CD4-positive, alpha-beta T cell treated with Interleukin-2 at 100 ng/mL for 4 hours (primary cell): ENCODE results near the gene TIMM13.
"Not testable (repeated sequence)": the region's sequence is repeated elsewhere in the genome, so short reads cannot be mapped to it uniquely, and the experiment has no call there.

Experiments
- DNase-seq: peaks from one replicate; pipeline ENCODE4 v3.0.0-alpha.2; 2020; ENCODE audit warnings: low spot score

TIMM13 gene

DNA sequence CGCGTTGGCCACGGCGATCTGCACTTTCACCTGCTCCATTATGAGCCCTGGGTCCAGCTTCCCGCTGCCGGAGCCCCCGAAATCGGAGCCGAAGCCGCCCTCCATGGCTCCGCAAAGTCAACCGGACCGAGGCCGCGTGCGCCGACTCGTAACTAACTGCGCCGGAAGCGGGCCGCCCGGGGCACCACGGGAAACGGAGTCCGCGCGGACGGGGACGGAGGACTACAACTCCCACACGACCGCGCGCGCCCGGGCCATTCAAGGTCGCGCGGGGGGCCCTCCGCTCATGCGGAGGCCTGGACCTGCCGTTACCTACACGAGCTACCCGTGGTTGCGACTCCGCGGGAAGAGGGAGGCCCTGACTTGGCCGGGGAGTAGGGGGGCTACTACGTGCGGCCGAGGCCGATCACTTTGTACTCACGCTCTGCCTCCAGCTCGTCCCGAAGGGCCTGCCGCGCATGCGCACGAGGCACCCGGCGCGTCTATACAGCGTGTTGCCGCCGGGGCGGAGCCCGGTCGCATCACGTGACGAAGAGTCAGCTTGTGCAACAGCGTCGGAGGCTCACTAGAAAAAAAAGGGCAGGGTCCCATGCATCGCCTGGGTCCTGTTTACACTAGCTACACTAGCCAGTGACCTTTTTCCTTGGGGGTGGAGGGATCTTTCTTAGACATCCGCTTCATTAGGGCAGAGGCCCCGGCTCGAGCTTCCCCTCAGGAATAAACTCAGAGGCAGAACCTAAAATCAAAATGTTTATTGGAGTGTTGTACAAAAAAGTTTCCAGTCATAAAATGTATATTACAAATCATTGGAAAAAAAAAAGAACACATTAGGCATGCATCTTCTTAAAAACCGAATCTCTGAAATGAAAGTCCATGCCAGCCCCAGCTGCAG, at the start of gene TIMM13:
TSS of gene TIMM13 (minus strand) at position 158 of the 892 bp plus-strand sequence. CDS start at position 105, 53 bp downstream.
- peak; percentile 95 for DNase-seq

DNA sequence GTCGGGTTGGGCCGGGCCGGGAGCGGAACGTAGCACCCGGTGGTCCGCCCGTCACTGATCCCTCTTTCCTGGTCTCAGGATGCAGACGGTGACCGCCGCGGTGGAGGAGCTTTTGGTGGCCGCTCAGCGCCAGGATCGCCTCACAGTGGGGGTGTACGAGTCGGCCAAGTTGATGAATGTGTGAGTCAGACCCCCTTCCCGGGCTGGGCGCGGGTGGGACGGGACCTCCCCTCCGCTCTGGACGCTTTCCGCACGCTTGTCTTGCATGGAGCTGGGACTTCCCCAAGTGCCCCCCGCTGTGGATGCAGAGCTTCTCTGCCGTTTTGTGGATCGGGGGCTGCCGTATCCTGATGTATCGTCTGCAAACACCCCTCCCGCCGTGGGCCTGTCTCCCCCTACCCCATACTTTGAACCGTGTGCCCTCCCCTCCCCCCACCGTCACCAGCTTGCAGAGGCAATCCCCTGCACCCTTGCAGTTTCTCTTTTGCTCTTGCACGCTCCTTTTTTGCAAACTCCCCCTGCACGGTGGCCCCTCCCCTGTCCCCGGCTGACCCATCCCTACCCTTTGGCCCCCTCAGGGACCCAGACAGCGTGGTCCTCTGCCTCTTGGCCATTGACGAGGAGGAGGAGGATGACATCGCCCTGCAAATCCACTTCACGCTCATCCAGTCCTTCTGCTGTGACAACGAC, 49.2 kb upstream of the TIMM13 start:
- DNase-seq = peak; percentile 62

DNA sequence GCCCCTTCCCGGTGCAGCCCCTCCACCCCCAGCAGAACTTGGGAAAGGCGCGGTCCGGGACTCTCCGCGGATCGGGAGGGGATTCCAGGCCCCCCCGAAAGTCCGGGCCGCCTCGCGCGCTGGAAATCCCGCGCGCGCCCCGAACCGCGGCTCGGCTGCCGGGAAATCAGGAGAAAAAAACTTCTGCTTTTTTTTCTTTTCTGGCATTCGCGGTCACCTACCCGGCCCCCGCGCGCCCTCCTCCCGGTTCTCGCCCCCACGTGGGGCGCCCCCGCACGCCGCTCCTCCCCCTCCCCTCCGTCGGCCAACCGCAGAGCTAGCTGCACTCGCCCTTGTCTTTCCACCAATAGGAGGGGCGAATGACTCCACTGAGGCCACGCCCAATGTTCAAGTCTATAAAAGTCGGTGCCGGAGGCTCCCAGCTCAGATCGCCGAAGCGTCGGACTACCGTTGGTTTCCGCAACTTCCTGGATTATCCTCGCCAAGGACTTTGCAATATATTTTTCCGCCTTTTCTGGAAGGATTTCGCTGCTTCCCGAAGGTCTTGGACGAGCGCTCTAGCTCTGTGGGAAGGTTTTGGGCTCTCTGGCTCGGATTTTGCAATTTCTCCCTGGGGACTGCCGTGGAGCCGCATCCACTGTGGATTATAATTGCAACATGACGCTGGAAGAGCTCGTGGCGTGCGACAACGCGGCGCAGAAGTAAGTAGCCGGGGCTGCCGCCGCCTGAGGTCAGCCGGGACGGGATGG, 48.5 kb upstream of the TIMM13 start, which contains the start of gene GADD45B:
TSS of gene GADD45B (plus strand) at position 426 of the 749 bp plus-strand sequence. CDS start at position 658, 232 bp downstream.
- DNase-seq = peak; percentile 98

DNA sequence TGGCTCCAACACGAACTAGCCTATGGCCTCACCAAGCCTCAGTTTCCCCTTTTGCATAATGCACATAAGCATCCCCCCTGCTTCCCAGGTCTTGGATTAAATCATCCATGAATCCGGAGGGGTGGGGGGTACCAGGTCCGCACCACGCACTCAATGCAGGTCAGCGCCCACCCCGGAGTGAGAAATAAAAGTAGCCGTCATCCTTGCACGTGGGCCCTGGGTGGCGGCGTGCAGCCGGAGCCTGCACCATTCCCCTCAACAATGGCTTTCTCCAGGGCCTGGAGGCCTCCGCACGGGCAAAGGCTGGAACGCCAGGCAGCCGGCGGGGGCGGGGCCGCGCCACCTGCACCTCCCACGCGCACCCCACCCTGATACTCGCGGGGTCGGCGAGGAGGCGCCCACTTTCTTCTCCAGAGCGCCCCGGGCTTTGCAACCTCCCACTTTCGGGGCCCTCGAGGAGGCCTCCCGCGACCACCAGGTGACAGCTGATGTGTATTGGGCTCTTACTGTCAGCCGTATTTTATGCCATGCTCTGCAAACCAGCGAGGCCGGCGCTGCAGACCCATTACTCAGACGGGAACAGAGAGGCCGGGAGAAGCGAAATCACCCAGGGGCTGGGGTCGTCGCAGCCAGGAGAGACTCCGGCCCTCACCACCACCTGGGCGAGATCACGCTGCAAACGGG, 47.8 kb upstream of the TIMM13 start:
- peak; percentile 63 for DNase-seq

DNA sequence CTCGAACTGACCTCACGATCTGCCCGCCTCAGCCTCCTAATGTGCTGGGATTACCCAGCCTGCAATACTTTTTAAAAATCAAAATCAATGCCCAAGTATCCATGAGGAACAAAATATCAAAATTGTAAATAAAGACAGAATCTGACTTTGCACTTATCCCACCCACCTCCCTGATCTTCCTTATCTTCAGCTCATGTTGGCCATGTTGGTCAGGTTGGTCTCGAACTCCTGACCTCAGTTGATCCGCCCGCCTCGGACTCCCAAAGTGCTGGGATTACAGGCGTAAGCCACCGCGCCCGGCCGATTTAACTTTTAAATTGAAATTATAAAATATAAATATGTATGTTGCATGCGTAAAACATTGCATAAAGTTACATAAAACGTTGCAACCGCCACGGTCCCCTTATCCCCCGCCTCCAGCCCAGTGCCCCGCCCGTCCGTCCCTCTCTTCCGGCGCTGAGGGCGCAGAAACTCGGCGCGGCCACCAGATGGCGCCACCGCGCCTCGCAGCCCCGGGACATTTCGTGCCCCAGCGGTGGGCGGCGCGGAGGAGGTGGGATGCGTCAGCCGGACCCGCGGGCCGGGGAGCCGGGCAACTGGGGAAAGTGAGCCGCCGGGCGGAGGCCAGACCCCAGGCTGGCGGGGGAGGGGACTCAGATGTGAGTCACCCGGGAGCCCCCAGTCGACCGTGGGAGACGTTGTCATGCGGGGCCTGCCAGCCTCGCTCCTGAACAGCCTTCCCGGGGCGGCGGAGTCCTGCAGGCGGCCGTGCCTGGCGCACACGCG, 47.0 kb upstream of the TIMM13 start:
- peak; percentile 88 for DNase-seq

DNA sequence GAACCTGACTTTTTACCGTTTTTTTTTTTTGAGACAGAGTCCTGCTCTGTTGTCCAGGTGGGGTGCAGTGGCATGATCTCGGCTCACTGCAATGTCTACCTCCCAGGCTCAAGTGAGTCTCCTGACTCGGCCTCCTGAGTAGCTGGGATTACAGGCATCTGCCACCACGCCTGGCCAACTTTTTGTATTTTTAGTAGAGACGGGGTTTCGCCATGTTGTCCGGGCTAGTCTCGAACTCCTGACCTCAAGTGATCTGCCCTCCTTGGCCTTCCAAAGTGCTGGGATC, 42.5 kb upstream of the TIMM13 start:
- not testable (repeated sequence) for DNase-seq

DNA sequence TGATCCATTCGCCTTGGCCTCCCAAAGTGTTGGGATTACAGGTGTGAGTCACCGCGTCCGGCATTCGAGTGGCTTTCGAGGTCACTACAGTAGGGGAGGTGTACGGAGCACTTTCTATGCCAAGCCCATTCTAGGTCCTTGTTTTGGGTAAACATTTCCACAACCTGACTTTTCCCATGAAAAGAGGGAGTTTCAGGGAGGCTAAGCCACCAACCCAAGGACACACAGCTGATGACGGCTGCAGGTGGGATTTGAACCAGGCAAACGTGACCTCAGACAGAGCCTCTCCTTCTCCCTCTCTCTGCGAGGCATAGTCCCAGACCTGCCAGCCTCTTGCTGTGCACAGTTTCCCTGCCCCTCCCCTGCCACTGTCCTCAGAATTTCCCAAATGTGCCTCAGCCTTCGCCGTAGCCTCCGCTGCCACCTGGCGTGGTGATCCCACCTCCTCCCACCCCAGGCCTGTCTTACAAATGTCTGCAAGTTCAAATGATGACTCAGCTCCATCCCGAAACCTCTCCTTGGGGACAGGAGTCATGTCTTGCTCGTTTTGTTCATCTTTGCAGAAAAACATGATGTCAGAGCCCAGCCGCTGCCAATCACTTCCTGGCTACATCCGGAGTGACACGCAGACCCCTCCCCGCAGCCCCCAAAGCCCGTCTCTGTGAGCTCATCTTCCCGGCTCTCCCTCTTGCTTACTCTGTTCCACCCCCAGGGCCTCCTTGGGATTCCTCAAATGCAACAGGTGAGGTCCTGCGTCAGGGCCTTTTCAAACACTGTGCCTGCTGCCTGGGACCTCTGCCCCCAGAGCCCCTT, 41.9 kb upstream of the TIMM13 start:
- no peak for DNase-seq

DNA sequence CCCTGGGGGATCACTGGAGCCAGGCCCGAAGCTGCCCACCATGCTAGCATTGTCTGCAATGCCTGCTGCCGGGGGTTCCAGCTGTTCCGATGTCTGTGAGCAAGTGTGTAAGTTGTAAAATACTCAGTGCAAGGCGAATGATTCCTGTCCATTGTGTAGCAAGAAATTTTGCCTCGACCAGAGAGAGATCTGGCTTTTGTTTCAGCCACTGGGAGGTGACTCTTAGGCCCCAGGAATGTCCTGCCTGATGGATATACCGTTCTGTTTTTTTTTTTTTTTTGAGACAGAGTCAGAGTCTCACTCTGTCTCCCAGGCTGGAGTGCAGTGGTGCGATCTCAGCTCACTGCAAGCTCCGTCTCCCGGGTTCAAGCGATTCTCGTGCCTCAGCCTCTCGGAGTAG, 41.2 kb upstream of the TIMM13 start:
- DNase-seq = no peak

DNA sequence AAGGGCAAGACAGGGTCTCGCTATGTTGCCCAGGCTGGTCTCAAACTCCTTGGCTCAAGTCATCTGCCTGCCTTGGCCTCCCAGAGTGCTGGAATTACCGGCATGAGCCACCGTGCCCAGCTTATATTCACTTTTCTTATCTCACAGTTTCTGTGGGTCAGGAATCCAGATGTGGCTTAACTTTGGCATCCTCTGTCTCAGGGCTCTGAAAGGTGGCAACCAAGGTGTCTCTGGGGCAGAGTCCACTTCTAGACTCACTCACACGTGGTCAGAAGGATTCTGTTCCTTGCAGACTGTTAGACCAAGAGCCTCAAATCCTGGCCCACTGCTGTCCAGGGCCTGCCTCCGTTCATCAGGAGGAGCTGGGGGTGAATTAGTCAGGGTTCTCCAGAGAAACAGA, 37.0 kb upstream of the TIMM13 start:
- DNase-seq = no peak

DNA sequence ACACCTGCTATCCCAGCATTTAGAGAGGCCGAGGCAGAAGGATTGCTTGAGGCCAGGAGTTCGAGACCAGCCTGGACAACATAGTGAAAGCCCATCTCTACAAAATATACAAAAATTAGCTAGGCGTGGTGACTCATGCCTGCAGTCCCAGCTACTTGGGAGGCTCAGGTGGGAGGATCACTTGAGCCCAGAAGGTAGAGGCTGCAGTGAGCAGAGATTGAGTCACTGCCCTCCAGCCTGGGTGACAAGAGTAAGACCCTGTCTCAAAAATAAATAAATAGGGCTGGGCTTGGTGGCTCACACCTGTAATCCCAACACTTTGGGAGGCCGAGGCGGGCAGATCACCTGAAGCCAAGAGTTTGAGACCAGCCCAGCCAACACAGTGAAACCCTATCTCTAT, 36.3 kb upstream of the TIMM13 start:
- DNase-seq = not testable (repeated sequence)

DNA sequence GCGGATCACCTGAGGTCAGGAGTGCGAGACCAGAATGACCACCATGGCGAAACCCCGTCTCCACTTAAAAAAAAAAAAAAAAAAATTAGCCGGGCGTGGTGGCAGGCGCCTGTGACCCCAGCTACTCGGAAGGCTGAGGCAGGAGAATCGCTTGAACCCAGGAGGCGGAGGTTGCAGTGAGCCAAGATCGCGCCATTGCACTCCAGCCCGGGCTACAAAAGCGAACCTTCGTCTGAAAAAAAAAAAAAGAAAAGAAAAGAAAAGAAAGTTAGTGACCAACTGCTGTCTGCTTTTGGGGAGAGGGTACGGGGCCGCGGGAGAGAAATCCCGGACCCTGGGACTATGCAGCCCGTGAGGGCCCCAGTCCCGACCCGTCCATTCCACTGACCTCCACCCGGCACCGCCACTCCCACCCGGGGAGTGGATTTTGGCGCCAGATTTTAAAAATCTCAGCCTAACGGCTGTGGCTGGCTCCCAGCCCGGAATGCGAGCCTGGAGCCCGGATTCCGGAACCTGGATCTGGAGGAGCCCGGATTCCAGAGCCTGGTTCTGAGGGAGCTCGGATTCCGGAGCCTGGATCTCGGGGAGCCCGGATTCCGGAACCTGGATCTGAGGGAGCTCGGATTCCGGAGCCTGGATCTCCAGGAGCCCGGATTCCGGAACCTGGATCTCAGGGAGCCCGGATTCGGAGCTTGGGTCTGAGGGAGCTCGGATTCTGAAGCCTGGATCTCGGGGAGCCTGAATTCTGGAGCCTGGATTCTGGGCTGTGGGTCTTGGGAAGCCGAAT, 35.4 kb upstream of the TIMM13 start:
- DNase-seq = no peak

DNA sequence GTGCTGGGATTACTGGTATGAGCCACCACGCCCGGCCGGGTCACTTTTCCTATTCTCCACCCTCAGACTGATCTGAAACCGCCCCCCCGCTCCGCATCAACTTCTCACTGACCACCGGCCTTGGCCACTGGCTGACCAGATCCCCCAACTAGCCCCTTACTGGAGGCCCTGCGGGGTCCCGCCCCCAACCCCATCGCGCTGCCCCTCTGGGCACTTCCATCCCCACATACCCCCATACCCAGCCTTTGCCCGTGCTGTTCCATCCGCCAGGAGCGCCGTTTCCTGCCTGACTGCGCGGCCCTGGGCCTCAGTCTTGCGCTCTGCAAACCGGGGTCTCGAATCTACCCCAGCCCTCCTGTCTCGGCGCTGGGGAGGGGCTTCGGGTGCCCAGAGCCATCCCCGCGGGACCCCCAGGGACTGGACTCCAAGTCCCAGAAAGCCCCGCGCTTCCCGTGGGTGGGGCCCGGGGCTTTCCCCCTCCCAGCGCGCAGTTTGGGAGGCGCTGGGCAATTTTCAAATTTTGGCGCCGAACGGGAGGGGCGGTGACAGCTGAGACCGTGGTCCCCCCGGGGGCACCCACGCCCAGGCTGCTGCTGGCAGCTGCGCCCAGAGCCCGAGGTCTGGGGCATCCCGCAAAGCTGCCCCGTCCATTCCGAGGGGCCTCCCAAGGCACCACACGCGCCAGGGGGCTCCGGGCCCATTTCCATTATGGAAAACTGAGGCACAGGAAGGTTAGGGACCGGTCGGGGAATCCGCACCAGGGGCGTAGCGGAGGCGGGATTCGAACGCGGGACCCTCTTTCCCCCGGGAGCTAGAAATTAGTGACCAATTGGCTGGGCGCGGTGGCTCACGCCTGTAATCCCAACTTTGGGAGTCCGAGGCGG, 34.6 kb upstream of the TIMM13 start:
- DNase-seq = peak; percentile 55

DNA sequence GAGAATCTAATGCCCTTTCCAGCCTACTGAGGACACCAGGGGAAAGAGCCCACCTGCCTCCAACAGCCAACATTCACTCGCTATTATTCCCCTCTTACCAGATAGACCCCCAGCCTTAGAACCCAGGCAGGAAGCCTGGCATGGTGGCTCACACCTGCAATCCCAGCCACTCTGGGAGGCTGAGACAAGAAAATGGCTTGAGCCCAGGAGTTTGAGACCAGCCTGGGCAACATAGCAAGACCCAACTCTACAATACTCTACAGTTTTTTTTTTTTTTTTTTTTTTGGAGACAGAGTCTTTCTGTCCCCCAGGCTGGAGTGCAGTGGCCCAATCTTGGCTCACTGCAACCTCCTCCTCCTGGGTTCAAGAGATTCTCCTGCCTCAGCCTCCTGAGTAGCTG, 32.9 kb upstream of the TIMM13 start:
- no peak for DNase-seq

DNA sequence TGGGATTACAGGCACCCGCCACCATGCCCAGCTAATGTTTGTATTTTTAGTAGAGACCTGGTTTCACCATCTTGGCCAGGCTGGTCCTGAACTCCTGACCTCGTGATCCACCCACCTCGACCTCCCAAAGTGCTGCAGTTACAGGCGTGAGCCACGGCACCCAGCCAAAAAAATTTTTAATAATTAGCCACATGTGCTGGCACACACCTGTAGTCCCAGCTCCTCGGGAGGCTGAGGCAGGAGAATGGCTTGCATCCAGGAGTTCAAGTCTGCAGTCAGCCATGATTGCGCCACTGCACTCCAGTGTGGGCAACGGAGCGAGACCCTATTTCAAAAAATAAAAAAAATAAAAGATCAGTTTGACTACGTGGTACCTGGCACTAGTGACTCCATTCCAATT, 31.4 kb upstream of the TIMM13 start:
- DNase-seq = not testable (repeated sequence)

DNA sequence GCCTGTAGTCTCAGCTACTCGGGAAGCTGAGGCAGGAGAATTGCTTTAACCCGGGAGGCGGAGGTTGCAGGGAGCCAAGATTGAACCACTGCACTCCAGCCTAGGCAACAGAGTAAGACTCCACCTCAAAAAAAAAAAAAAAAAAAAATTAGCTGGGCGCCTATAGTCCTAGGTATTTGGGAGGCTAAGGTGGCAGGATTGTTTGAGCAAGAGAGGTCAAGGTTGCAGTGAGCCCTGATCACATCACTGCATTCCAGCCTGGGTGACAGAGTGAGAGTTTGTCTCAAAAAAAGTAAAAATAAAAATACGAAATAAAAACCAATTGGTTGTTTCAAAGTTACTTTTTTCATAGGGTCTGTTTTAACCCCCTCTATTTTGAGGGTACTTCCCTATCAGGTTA, 30.7 kb upstream of the TIMM13 start:
- DNase-seq = no peak

DNA sequence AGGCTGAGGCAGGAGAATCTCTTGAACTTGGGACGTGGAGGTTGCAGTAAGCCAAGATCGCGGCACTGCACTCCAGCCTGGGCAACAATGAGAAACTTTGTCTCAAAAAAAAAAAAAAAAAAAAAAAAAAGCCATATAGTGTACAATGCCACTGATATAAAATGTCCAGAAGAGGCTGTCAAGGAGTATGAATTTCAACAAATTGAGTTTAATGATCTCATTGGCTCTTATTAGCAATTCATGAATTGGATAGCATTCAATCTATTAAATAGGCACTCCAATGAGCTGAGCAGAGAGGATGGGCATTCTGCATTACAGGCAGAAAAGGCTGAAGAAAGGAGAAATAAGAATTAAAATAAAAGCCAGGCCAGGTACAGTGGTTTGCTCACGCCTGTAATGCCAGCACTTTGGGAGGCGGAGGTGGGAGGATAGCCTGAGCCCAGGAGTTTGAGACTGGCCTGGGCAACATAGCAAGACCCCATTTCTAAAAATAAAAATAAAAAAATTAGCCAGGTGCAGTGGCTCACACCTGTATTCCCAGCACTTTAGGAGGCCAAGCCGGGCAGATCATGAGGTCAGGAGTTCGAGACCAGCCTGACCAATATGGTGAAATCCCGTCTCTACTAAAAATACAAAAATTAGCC, 30.1 kb upstream of the TIMM13 start:
- DNase-seq = no peak

DNA sequence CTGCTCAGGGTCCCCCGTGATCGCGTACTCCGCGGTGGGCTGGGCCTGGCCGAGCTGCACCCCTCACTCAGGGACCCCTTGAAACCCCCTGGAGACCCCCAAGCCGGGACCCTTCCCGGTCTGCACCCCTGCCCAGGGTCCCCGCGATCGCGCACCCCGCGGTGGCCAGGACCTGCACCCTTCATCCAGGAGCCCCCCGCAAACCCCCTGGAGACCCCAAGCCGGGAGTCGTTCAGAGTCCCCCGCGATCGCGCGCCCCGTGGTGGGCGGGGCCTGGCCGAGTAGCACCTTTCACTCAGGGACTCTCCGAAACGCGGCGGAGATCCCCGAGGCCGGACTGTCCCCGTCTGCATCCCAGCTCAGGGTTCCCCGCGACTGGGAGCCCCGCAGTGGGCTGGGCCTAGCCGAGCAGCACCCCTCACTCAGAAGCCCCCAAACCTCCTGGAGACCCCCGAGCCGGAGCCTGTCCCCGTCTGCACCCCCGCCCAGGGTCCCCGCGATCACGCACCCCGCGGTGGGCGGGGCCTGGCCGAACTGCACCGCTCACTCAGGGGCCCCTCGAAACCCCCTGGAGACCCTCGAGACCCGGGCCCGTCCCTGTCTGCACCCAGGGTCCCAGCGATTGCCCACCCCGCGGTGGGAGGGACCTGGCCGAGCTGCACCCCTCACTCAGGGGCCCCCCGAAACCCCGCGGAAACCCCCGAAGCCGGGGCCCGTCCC, 28.6 kb upstream of the TIMM13 start:
- DNase-seq = peak; percentile 28
